ENCODE results near the gene CLCN4.

Gene CLCN4

DNA sequence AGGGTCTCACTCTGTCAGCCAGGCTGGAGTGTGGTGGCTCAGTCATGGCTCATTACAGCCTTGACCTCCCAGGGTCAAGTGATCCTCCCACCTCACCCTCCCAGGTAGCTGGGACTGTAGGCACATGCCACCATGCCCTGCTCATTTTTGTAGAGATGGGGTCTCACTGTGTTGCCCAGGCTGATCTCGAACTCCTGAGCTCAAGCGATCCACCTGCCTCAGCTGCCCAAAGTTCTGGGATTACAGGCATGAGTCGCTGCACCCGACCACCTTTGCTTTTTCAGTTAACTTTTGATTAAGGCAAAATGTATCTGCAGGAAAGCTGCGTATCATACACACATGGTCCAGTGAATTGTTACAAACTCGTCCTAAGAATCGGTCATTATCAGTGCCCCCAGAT lies 16.5 kb upstream of the CLCN4 start:
- TF ChIP-seq, protein P1, sequence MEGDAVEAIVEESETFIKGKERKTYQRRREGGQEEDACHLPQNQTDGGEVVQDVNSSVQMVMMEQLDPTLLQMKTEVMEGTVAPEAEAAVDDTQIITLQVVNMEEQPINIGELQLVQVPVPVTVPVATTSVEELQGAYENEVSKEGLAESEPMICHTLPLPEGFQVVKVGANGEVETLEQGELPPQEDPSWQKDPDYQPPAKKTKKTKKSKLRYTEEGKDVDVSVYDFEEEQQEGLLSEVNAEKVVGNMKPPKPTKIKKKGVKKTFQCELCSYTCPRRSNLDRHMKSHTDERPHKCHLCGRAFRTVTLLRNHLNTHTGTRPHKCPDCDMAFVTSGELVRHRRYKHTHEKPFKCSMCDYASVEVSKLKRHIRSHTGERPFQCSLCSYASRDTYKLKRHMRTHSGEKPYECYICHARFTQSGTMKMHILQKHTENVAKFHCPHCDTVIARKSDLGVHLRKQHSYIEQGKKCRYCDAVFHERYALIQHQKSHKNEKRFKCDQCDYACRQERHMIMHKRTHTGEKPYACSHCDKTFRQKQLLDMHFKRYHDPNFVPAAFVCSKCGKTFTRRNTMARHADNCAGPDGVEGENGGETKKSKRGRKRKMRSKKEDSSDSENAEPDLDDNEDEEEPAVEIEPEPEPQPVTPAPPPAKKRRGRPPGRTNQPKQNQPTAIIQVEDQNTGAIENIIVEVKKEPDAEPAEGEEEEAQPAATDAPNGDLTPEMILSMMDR (IDR thresholded peaks at IDR 0.05; ENCODE audit: low read length) = no peak
- Histone ChIP-seq H3K4me3 (ENCODE audit: low read depth, low read length, poor library complexity, severe bottlenecking) (no peak overlapping the region), H3K27ac (ENCODE audit: low read depth, low read length, poor library complexity, severe bottlenecking) (no peak overlapping the region), H3K9ac (ENCODE audit: low read length) (no peak overlapping the region), H3K79me2 (ENCODE audit: insufficient read depth, low read length) (no peaks in the 10 kb centered on the region), H4K20me1 (ENCODE audit: insufficient read depth, low read length) (no peaks in the 10 kb centered on the region), H3F3A (ENCODE audit: insufficient read depth, low read length) (no peaks in the 10 kb centered on the region), H2AFZ (ENCODE audit: low read length) (no peak overlapping the region), H3K27me3 (ENCODE audit: insufficient read depth, low read length) (no peaks in the 10 kb centered on the region), H3K36me3 (ENCODE audit: insufficient read depth, low read length) (peaks cover 12% of the 10 kb centered on the region), H3K4me1 (ENCODE audit: insufficient read depth, low read length, severe bottlenecking) (peaks cover 19% of the 10 kb centered on the region), H3K9me2 (ENCODE audit: low read depth, low read length) (no peaks in the 10 kb centered on the region), H3K4me2 (ENCODE audit: low read length) (no peak overlapping the region), H3K9me3 (ENCODE audit: low read length) (no peaks in the 10 kb centered on the region)

DNA sequence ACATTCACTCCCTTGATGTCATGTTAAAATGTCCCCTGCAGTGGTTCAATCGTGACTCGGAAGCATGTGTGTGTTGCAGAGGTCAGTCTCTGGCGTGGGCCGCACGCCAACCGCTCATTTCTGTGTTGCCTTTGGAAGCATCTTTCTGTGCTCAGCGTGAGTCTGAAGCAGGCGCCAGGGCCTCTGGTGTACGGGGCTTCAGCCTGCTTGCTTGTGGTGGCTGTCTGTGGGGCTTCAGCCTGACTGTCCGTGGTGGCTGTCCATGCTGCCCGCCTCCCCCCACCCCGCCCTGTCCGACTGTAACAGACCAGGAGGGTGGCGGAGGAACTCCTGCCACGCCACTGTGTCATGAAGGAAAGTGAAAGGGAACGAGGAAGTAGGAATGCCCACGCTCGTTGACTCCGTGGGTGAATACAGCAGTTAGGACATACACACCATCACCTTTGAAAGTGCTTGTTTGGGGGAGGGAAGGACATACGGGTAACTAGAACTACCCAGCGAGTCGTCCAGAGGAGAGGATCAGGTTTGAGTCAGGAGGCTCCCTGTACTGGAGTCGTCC lies 14.7 kb upstream of the CLCN4 start:
- no peak overlapping the region for H3K9ac ChIP-seq (ENCODE audit: low read length)
- TF ChIP-seq, protein P1 (IDR thresholded peaks at IDR 0.05; ENCODE audit: low read length) = no peak
- no peak for TF ChIP-seq EZH2 (IDR thresholded peaks at IDR 0.05; ENCODE audit: borderline replicate concordance, low read length)
- H3K9me2 ChIP-seq (ENCODE audit: low read depth, low read length) = no peaks in the 10 kb centered on the region
- H2AFZ ChIP-seq (ENCODE audit: low read length) = no peak overlapping the region
- H3K4me1 ChIP-seq (ENCODE audit: insufficient read depth, low read length, severe bottlenecking) = peaks cover 8% of the 10 kb centered on the region
- no peaks in the 10 kb centered on the region for H3K27me3 ChIP-seq (ENCODE audit: insufficient read depth, low read length)
- no peak overlapping the region for H3K4me3 ChIP-seq (ENCODE audit: low read depth, low read length, poor library complexity, severe bottlenecking)
- no peaks in the 10 kb centered on the region for H3K9me3 ChIP-seq (ENCODE audit: low read length)
- no peaks in the 10 kb centered on the region for H4K20me1 ChIP-seq (ENCODE audit: insufficient read depth, low read length)
- H3K79me2 ChIP-seq (ENCODE audit: insufficient read depth, low read length) = no peaks in the 10 kb centered on the region
- H3F3A ChIP-seq (ENCODE audit: insufficient read depth, low read length) = no peaks in the 10 kb centered on the region
- no peak overlapping the region for H3K27ac ChIP-seq (ENCODE audit: low read depth, low read length, poor library complexity, severe bottlenecking)
- H3K4me2 ChIP-seq (ENCODE audit: low read length) = no peak overlapping the region
- peaks cover 9% of the 10 kb centered on the region for H3K36me3 ChIP-seq (ENCODE audit: insufficient read depth, low read length)

DNA sequence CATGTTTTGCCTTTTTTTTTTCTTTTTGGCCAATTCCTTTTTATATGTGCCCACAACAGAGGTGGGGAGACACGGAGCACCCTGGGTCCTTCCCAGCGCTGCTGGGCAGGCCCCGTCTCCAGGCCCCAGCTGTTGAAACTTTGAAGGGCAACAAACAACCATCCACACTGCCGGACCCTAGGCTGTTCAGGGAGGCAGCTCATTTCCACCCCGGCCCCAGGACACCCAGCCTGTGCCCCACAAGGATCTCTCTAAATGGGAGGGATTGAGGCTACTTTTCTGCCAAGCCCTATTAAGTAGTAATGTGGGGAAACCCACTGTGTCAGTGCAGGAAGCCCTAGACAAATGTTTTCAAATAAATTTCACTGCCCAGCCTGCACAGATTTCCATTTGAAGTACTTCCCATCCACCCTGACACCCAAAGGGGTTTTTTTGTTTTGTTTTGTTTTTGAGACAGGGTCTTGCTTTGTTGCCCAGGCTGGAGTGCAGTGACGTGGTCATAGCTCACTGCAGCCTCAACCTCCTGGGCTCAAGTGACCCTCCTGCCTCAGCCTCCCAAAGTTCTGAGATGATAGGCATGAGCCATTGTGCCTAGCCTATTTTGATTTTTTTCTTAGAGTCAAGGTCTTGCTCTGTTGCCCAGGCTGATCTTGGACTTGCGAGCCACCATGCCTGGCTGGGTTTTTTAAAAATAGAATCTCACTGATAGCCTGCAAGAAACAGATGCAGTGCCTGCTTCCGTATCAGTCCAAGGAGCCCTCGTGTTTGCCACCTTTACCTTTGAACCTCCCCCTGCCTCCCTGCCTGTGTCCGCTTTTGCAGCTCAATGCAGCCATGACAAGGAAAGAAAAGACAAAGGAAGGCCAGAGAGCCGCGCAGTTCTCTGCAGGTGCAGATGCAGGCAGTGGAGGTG lies 13.4 kb upstream of the CLCN4 start:
- Histone ChIP-seq H3K36me3 (ENCODE audit: insufficient read depth, low read length) (peaks cover 9% of the 10 kb centered on the region), H3K4me3 (ENCODE audit: low read depth, low read length, poor library complexity, severe bottlenecking) (no peak overlapping the region), H3K27ac (ENCODE audit: low read depth, low read length, poor library complexity, severe bottlenecking) (no peak overlapping the region), H3K27me3 (ENCODE audit: insufficient read depth, low read length) (no peaks in the 10 kb centered on the region), H3K9me3 (ENCODE audit: low read length) (no peaks in the 10 kb centered on the region), H3K79me2 (ENCODE audit: insufficient read depth, low read length) (no peaks in the 10 kb centered on the region), H3K4me2 (ENCODE audit: low read length) (no peak overlapping the region), H3K9ac (ENCODE audit: low read length) (no peak overlapping the region), H3K9me2 (ENCODE audit: low read depth, low read length) (no peaks in the 10 kb centered on the region), H4K20me1 (ENCODE audit: insufficient read depth, low read length) (no peaks in the 10 kb centered on the region), H3F3A (ENCODE audit: insufficient read depth, low read length) (no peaks in the 10 kb centered on the region), H2AFZ (ENCODE audit: low read length) (no peak overlapping the region), H3K4me1 (ENCODE audit: insufficient read depth, low read length, severe bottlenecking) (peaks cover 8% of the 10 kb centered on the region)
- no peak for TF ChIP-seq EZH2 (IDR thresholded peaks at IDR 0.05; ENCODE audit: borderline replicate concordance, low read length)
- TF ChIP-seq, protein P1 (IDR thresholded peaks at IDR 0.05; ENCODE audit: low read length) = no peak

Measured in OCI-LY1 (cell line).